Effector CD4-positive, alpha-beta T cell (primary cell): ENCODE measurements around the gene GSTO2.

ENCODE experiments used
- DNase-seq: peaks from one replicate; pipeline ENCODE4 v3.0.0-alpha.2; 2020

GSTO2 gene

DNA sequence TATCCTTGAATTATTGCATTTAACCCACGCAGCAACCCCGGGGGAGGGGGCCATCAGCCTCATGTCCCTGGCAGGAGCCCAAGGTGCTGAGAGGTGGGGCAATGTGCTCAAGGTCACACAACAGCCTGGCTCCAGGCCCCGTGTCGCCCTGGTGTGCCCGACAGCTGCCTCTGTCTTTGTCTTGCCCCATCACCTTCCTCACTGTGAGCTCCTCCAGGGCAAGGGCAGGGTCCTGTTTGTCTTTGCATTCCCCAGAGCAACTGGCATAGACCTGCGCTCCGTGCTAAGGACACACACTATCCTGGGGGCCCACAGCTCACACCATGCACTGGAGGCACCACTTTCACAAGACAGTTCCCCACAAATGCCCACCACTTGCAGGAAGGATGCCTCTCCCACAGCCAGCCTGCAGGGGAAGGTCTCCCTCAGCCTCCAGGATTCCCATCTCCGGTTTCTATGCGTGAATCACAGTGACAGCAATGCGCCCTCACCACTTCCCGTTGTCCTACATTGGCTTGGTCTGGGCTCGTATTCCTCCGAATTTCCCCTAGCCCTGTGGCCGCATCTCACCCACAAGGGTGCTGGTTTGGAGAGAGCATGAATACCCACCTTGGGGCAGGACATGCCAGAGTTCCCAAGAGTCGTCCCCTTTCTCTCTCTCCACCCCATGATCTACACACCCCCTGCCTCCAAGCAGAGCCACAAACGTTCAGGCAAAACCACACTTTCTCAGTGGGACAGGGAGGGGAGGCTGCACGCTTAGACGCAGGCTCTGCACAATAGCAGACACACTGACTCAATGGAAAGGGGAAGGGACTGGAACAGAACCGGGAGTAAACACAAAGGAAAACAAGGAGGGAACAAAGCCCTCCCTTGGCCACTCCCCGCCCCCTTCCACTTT is 59.0 kb downstream of the GSTO2 start:
- no peak for DNase-seq

DNA sequence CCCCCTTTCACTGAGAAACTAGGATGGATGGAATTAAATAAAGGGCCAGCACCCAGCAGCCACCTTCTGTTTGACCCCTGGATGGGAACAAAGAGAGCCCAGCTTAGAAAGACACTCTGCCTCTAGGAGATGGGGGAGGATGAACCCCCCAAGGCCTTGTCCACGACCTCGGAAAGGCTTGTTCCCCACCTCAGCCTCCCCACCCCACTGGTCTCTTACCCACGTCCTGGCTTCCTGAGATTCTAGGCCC is 59.6 kb downstream of the GSTO2 start:
- DNase-seq, result no peak

DNA sequence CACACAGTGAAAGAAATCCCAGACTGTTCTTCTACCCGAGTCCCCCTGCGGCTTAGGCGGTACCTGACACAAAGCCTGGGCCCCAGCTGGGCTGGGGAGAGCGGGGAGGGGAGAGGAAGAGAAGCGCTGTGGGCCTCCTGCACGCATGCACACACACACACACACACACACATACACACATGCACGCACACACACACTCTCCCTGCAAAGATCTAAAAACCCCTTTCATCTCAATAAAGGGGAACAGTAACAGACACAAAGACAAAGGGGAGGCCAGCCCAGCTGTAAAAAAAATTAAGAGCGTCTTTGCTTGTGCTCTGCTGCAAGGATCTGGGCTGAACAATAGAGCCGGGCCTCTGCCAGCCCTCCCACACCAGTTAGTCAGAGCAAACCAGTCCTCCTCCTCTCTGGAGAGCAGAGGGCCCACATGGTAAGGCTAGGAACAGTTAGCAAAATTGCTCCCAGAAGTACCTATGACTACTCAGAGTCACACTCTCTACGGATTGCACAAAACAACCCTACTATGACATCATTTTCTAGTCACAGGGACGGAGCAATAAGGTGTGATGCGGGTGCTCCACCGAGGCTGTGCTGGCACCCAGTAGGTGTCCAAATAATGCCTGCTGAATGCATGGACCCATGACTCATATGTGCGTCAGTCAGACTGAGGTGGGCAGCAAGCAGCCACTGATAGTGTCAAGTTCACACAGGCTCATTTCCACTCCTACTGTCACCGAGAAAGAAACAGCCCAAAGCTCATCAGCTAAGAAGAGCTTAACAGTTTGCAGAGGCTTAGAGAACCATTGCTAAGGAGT is 60.1 kb downstream of the GSTO2 start:
- DNase-seq, result peak; percentile 73

DNA sequence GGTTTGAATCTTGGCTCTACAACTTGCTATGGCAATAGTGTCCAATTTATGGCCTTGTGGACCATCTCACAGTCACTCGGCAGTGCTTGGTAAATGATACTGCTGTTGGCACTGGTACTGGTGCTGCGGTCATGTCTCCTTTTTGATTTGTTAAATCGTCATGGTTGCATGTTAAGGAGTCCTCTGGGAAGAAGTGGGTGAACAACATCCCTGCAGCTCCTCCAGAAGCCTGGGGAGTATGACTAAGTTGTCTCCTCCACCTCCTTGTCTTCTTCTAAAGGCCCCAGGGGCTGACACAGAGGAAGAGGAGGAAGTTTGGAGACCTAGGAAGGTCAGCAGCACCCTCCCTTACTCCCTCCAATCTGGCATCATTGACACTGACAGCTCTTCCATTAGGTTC is 60.8 kb downstream of the GSTO2 start:
- DNase-seq, result no peak

DNA sequence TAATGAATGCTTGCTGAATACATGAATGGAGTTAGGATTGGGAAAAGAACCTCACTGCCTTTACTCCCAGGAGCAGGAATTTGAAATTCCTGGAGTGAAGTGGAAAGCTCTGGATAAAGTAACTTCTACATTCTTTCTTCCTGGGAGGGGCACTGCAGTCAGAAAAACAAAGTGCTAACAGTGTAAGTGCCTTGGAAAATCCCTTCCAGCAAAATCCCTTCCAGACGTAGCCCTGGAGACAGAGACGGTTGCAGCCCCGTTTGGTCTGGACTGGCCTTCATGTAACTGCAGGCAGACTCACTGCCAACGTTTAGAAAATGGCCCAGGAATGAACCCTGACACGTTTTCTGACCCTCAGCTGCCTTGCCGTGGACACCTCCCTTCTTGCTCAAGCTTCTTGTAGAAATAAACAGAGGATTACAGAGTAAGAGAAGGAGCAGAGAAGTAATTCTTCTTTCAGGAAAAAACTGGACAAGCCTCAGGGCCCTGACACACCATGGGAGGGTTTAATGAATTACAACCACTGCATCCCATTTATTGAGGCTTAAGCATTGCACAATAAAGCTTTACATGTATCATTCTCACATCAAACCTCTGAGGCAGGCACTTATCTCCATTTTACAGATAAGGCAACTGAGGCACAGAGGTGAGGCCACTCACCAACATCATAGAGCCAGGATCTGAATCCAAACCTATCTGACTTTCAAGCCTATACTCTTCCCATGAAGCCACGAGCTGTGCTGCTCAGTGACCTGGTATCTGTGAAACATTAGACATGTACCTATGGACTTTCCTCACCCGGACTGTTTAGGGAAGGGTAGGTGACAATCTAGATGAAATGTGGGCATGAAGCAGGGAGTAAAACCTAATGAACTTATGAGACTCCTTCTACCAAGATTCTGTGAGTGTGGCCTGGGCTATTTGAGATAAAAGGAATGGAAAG is 61.5 kb downstream of the GSTO2 start:
- no peak for DNase-seq

DNA sequence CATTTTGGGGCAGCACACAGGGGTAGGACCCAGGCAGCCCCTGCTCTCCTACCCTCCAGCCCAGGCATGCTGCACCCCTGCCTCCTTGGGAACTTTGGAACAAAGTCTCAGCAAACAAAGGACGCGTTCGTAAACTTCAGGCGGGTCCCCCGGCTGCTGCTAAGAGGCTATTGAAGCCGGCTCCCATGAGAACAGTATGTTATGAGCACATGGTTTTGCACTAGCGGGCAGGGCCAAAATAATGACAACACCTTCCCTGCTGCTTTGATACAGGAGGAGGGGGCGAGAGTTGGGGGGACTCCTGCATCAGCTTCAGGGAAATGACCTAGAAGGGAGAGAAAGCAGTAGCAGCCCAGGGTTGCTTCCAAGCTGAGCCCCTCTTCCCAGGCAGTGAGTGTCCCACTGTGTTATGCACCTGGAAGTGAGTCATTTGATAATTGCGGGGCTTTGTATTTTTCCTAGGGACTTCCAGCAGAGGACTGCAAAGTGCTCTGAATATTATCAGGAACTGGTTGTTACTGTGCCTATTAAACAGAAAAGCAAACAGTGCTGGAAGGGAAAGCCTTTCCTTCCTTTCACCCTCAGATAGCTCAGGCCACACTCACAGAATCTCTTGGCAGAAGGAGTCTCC is 62.3 kb downstream of the GSTO2 start:
- no peak for DNase-seq

DNA sequence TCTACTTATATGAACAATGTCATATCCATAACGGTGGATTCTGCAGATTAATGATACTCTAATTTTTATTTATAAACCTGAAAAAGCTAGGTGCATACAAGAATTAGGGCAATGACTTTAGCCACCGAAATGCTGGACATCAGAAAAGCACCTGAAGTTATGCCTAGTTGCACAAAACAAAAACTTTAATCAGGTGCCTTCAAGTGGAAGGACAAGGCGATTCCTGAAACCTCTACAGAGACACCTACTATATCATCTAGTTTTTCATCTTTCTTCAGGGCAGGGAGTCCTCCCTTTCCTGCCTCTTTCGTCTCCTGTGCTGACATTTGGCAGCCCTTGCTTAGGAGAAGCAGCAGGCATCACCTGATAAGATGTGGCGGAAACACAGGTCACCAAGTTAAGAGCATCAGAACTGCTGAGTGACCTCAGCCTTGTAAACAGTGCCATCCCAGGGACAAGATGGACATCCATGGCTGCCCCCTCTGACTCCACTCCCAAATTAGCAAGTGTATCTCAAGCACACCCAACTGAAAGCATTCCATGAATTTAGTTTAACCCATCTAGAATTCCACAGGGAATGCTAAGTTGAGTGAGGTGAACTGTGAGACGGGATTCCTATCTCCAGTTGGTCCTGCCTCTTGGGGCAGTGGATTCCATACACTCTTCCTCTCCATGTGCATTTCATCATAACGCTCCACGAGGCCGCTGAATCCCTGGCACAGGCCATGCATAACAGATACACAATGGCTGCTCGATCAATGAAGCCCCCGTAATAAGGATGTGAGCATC is 63.5 kb downstream of the GSTO2 start:
- DNase-seq, result no peak

DNA sequence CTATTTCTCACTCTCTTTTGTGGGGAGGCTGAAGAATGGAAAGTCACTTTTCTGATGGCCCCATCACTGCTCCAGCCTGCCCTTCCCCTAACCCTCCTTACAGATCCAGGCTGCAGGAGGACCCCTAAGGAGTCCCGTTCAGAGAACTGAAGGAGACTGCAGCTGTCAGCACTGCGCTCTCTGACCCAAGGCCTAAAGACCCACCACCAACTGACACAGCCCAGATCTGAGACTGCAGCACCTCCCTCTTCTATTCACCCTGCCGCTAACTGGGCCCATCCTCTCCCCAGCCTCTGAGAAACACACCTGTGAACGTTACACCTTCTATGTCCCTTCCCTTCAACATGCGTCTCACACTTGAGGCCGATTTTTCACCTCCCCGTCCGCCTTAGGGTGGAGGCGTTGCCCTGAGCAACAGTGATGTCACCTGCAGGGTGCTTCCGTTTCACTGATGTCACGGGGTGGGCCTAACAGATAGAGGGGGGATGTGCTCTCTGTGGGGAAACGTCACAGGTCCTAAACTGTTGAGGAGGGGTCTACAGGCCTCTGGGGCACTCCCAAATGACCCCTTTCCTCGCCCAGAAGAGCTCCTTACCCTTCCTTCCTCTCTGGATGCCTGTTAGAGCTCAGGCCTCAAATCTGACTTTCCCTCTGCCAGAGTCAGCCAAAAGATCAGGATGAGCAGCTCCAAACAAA is 64.2 kb downstream of the GSTO2 start:
- DNase-seq, result peak; percentile 68

DNA sequence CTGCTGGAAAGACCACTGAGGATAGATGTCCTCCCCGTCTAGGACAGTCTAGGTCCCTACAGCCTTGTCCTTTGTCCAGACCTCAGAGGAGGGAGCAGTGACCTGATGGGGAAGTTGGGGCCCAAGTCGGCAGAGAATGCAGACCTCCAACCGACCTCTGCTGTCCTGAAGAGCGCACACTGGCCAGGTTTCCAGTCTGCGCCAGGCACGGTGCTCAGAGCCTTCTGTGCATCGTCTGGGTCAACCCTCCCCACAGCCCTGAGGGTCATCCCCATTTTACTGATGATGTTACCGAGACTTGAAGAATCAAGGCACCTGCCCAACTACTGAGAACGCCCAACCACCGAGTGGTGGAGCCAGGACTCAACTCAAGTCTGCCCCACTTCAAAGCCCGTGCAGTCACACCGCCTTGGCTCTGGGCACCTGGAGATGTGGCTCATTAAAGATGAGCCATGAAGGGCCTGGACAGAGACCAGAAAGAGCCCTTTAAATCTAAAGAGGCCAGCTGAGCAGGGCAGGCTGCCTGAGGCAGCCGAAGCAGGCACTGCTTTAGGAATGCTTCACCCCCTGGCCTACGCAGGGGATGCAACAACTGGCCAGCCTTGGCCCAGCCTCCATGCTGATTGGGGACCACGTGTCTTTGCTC is 64.9 kb downstream of the GSTO2 start:
- no peak for DNase-seq

DNA sequence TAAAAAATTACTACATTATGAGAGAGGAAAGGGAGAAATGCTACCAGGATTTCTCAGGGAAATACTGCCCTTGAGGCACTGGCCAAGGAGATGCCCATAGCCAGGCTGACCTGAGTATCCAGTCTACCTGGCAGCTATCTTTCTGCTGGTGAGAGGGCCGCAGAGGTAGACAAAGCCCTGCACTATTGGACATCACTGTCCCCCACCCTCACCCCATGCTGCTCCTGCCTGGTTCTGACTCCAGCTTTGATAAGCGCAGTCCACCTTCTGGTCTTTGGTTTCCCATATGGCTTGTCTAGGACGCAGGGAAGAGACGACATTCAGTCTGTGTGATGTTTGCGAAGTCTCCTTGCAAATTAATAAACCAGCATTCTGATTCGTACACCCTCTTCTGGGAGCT is 65.6 kb downstream of the GSTO2 start:
- DNase-seq, result no peak

DNA sequence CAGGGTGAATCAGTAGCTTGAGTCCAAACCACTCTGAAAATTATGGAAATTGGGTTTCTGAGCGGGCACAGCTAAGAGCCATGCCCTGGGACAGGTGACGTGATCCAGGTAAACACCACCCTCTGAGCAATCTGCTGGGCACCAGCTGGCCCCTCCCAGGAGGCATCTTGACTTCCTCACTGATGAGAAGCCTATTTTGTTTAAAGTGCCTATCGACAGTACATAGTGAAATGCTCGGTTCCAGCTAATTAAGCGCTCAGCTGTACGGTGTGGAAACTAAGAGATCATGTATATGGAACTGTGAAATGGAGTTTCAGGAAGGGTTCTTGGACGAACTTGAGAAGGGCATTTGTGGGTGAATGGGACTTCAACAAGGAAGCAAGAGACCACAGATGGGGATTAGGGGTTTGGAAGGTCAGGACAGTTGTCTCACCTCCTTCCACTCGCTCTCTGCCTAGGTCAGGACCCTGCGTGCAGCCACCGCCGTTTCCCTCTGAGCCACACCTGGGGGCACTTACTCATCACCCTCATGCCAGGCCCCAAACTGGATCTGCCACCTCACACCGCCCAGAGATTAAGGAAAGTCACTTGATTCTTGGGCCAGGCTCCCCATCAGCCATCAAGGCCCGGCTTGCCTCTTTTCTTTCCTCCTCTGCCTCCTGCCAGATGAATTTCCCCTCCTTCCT is 66.1 kb downstream of the GSTO2 start:
- no peak for DNase-seq

DNA sequence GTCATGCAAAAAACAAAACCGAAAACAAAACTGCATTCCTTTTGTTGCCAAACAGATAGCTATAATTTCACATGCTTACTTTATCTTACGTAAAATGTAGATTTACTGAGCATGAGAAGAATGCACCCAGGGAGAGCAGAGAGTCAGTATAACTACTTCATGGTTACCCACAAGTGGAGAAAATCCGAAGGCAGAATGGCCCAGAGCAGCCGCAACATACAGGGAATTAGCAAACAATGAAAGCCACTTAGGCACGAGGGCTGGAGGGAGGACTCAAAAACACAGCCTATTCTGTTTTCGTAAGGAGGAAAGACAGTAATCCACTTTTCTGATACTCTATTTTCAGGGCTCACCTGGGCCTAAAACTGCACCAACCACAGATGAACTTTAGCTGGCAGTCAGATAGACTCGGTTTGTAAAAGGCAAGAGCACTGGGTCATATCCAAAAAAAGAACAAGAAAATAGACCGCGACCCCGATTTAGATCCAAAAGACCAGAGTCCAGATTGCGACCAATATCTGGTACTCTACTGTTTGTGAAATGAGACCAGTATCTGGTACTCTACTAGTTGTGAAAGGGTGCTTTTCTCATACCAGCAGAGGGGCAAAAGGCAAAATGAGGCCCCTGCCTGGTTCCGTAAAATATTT is 68.0 kb downstream of the GSTO2 start:
- DNase-seq, result no peak

DNA sequence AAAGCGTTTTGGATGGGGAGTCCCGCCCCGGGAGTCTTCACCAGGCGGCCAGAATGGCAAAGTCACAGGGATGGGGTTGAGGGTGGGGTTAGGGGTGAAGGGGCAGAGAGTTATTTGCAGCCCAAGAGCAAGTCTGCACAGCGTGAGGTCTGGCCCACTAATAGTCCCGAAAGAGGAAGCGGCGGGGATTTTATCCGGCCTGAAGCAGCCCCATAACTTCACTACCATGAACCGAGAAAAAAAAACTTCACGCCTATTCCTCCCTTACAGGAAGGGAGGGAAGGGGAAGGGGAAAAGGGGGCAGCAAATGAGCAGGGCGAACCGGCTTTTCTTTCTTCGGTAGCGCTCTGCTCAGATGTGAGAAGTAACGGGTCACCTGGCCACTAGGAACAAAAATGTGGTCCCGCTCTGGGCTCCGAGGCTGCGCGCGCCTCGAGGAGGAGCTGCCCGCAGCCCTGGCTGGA is 68.6 kb downstream of the GSTO2 start:
- no peak for DNase-seq

DNA sequence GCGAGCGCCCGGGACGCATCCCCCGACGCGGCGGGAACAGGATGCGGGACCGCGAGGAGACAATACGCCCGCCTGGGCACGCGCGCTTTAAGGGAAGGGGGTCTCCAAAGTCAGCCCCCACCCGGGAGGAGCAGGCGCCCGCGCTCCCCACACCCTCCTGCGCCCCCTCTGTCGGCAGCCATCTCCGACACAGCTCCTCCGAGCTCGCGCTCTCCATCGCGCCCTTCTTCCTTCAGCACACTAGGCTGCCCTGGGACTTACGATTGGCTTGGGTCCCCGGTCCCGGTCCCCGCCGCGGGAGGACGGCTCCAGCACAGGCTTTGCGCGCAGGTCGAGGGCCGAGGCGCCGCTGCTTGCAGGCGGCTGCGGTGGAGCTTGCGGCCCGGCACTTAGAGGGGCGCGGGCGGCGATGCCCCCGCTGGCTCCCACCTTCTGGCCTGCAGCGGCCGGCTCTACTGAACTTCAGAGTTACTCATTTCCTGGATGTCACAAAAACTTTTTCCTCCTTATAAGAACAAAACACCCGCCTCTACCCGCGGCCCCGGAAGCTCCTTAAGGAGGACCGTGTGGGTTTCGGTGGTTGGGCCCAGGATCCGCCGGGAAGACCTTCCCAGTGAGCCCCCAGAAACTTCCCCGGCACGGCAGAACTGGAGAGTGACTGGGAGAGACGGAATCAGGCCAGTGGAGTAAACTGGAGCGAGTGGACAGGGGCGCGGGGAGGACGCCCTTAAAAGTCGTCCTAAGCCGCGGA is 69.2 kb downstream of the GSTO2 start, which contains the start of gene ITPRIP:
Gene ITPRIP, minus strand, starts transcription at position 481 of the 751 bp plus-strand sequence. CDS start 22,414 bp downstream, outside the sequence.
- peak; percentile 63 for DNase-seq

DNA sequence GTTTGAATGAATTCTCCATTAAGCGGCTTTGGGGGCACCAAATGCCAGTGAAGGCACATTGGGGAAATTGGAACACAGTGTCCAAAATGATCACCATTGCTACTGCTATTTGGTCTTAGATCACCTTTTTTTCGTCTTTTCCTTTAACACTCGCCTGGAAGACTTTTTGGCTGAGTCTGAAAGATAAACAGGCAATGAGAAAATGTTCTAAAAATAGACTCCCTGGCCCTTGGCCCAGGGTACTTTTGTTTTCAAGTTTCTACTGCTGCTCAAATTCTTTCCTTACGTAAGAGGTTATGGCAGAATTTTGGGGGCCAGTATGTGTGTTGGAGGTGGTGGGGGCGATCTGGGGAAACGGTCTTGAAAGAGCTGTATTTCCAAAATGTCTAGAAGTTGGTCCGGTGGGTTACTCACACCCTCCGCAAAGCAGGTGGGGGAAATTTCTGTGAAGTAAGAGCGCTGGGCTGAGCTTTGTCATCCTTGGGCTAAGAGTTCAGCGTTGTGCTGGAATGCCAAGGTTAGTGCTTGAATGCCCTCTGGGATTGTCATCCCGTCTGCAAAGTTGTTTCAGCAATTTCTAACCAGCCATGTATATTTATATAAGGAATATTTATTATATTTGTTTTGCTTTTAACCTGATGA is 70.6 kb downstream of the GSTO2 start:
- DNase-seq, result no peak

DNA sequence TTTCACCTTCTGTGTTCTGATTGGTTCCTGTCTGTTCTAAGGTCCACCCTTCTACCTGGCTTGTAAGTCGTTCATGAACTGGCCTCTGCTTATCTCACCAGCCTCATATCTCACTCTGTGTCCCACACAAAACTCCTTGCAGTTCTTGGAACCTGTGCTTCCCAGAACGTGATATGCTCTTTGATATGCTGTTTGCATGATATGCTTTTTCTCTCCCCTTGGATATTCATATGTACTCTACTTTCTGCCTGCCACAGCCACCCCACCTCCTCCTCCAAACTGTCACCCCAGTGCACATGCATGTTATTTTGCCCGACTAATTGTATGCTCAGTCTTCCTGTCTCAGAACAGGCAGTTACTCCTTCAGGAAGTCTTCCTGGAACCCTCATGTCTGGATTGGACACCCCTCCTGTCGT is 71.1 kb downstream of the GSTO2 start:
- no peak for DNase-seq

DNA sequence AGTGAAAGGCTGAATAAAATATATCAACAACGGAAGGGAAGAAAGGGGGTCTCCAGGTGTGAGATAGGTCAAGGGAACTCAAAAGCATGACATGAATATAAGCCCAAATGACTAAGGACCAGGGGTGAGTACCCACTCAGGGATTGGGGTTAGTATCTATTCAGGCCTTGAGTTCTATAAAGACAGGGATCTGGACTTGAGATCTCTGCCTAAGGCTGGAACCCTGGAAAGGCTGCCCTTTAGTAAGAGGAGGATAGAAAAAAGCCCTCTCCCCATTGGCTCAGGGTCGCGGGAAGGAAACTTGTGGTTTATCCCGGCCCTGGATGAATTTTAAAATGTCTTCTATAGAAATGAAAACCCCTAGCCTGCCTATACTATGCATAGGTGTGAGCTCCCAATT is 71.7 kb downstream of the GSTO2 start:
- no peak for DNase-seq

DNA sequence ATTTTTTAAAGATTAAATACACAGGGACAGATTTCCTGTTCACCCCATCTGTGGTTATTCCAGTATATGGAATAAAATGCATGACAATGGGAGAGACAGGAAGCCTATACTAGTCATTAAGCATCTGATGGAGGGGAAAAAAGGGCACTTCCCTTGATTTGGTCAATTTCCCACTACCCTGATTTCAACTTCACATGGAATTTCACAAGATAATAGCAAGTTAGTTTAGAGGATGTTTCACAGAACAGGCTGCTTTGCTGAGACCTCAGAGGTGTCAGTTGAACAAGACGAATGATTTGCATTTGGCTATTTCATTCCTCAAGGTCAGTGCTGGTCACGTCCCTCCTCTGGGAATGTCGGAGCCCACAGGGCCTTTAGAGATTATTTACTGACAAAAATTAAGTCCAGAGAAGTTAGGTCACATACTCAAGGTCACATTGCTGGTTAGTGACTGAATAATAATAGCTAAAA is 74.0 kb downstream of the GSTO2 start:
- no peak for DNase-seq
